Activated CD8-positive, alpha-beta T cell treated with anti-CD3 and anti-CD28 coated beads, Interleukin-2, amount 10 ng/mL, durations not matched to agents 7 days and 5 days (primary cell): ENCODE results near the gene C3orf52. TPM values are rescaled to one million over a fixed set of nuclear protein-coding genes. Genes with fewer than 3 reads are reported as not detected.
A peak's percentile ranks its signal among the peaks of the same experiment; 100 is the strongest.

ENCODE experiments used
- ATAC-seq: fragments of 150-1000 bp; cut with Tn5 transposase; one replicate; pipeline ENCODE4 v1.10.0; 2021; ENCODE audit warnings: moderate library complexity
- CTCF ChIA-PET: fragments of 350-600 bp; sonication (Branson Sonifier 250); formaldehyde crosslinking; loops from one replicate; lab custom pipeline; 2021; ENCODE audit warnings: antibody characterized with exemption; lab: Charles Lee
- POLR2A ChIA-PET: fragments of 350-600 bp; sonication (Branson Sonifier 250); formaldehyde crosslinking; loops from one replicate; lab custom pipeline; 2021; ENCODE audit warnings: antibody characterized with exemption; lab: Charles Lee
- DNase-seq: peaks from one replicate; pipeline ENCODE4 v3.0.0-alpha.2; 2020
- H3K27ac Mint-ChIP-seq: one replicate; pipeline ENCODE4 v1.8.0; 2021; ENCODE audit warnings: mild to moderate bottlenecking, mixed read lengths
- H3K27me3 Mint-ChIP-seq: one replicate; pipeline ENCODE4 v1.8.0; 2021; ENCODE audit warnings: low read depth, mixed read lengths
- H3K36me3 Mint-ChIP-seq: one replicate; pipeline ENCODE4 v1.8.0; 2021; ENCODE audit warnings: low read depth, mixed read lengths
- H3K4me1 Mint-ChIP-seq: one replicate; pipeline ENCODE4 v1.8.0; 2021; ENCODE audit warnings: low read depth, mixed read lengths
- H3K4me3 Mint-ChIP-seq: one replicate; pipeline ENCODE4 v1.8.0; 2021; ENCODE audit warnings: mild to moderate bottlenecking, mixed read lengths
- H3K9me3 Mint-ChIP-seq: one replicate; pipeline ENCODE4 v1.8.0; 2022; ENCODE audit warnings: mixed read lengths; ENCODE audit not compliant: insufficient read depth
- microRNA-seq: library from miRNA; unstranded; fragments of <30 nt; microRNA quantifications from one replicate; pipeline ENCODE4 v1.2.0, GENCODE V29; 2022
- total RNA-seq, 2 experiments: library from RNA; stranded (reverse); gene quantifications; one replicate each; pipeline ENCODE4 v1.2.3, GENCODE V29; 2021

The C3orf52 gene
- total RNA-seq, 2 experiments from 2014 or later, result 2.3 to 2.5 TPM

- Mint-ChIP-seq H3K27ac (no peak overlapping the region), H3K4me1 (peaks cover 13% of the 10 kb centered on the region), H3K36me3 (peaks cover 10% of the 10 kb centered on the region), H3K4me3 (no peak overlapping the region), H3K27me3 (no peaks in the 10 kb centered on the region), H3K9me3 (peaks cover 4% of the 10 kb centered on the region)
- ChIA-PET CTCF (no interaction called here), POLR2A (no interaction called here)
- DNase-seq (no peak), ATAC-seq (no peak)
Measured at GRCh38 chr3:112140584-112140983, 54.4 kb downstream of the C3orf52 start.

GRCh38 chr3:112141293-112141692 lies 55.1 kb downstream of the C3orf52 start:
- ATAC-seq, result no peak
- no peak for DNase-seq
- POLR2A ChIA-PET, result no interaction called here
- Mint-ChIP-seq H3K4me1 (peaks cover 10% of the 10 kb centered on the region), H3K4me3 (no peak overlapping the region), H3K9me3 (peaks cover 11% of the 10 kb centered on the region), H3K27me3 (no peaks in the 10 kb centered on the region), H3K36me3 (peaks cover 10% of the 10 kb centered on the region), H3K27ac (no peak overlapping the region)
- CTCF ChIA-PET, result interaction anchor here (1.0 kb wide), 1 partner anchor 30 kb away, joined by 3 read pairs; no protein-coding TSS in a partner anchor

- POLR2A ChIA-PET, result no interaction called here
- DNase-seq, result no peak
- CTCF ChIA-PET, result interaction anchor here (1.3 kb wide), 1 partner anchor 32 kb away, joined by 5 read pairs; no protein-coding TSS in a partner anchor
- peaks cover 15% of the 10 kb centered on the region for H3K36me3 Mint-ChIP-seq
- no peaks in the 10 kb centered on the region for H3K27me3 Mint-ChIP-seq
- H3K4me3 Mint-ChIP-seq, result peak overlapping the region; percentile 1
- peaks cover 29% of the 10 kb centered on the region for H3K9me3 Mint-ChIP-seq
- peaks cover 7% of the 10 kb centered on the region for H3K4me1 Mint-ChIP-seq
- ATAC-seq, result no peak
- H3K27ac Mint-ChIP-seq, result no peak overlapping the region
Measured at GRCh38 chr3:112143251-112143650, 57.1 kb downstream of the C3orf52 start.

GRCh38 chr3:112143689-112144088 lies 57.5 kb downstream of the C3orf52 start:
- ATAC-seq, result peak; percentile 47
- H3K27me3 Mint-ChIP-seq, result no peaks in the 10 kb centered on the region
- H3K36me3 Mint-ChIP-seq, result peaks cover 15% of the 10 kb centered on the region
- H3K4me3 Mint-ChIP-seq, result peak overlapping the region; percentile 1
- CTCF ChIA-PET, result interaction anchor here (1.3 kb wide), 1 partner anchor 32 kb away, joined by 5 read pairs; no protein-coding TSS in a partner anchor
- no peak for DNase-seq
- no peak overlapping the region for H3K27ac Mint-ChIP-seq
- peaks cover 7% of the 10 kb centered on the region for H3K4me1 Mint-ChIP-seq
- H3K9me3 Mint-ChIP-seq, result peaks cover 31% of the 10 kb centered on the region
- POLR2A ChIA-PET, result no interaction called here

GRCh38 chr3:112149136-112149535 lies 62.9 kb downstream of the C3orf52 start:
- CTCF ChIA-PET, result no interaction called here
- POLR2A ChIA-PET, result no interaction called here
- no peak for DNase-seq
- Mint-ChIP-seq H3K4me1 (no peaks in the 10 kb centered on the region), H3K9me3 (peaks cover 43% of the 10 kb centered on the region), H3K27ac (no peak overlapping the region), H3K27me3 (no peaks in the 10 kb centered on the region), H3K4me3 (no peak overlapping the region), H3K36me3 (peaks cover 11% of the 10 kb centered on the region)
- ATAC-seq, result no peak

GRCh38 chr3:112167758-112168157 lies 81.6 kb downstream of the C3orf52 start:
- ChIA-PET POLR2A (no interaction called here), CTCF (interaction anchor here (2.2 kb wide), 1 partner anchor 56 kb away, joined by 8 read pairs; no protein-coding TSS in a partner anchor)
- no peak for DNase-seq
- Mint-ChIP-seq H3K27me3 (peaks cover 7% of the 10 kb centered on the region), H3K36me3 (peaks cover 5% of the 10 kb centered on the region), H3K4me1 (no peaks in the 10 kb centered on the region), H3K9me3 (no peaks in the 10 kb centered on the region), H3K27ac (no peak overlapping the region), H3K4me3 (no peak overlapping the region)
- no peak for ATAC-seq

Small RNAs within 50 kb of the gene (microRNA-seq; reads per million reads assigned to microRNA genes)
- gene MIR567, result not detected

Other genes with a start within 250 kb of the C3orf52 start
- 1 to 10 TPM; 2.5 to 4.1 TPM for gene PHLDB2, start 227.1 kb upstream of the C3orf52 start, total RNA-seq
- gene ABHD10, start 107.4 kb upstream of the C3orf52 start, total RNA-seq, result 10 to 100 TPM; 36.3 to 43.7 TPM
- not detected for gene TAGLN3, start 87.5 kb upstream of the C3orf52 start, total RNA-seq
- not detected for gene TMPRSS7, start 51.7 kb upstream of the C3orf52 start, total RNA-seq
- gene GCSAM, start 46.9 kb downstream of the C3orf52 start, total RNA-seq, result 1 to 10 TPM; 5.6 to 6.9 TPM
- gene SLC9C1, start 207.8 kb downstream of the C3orf52 start, total RNA-seq, result not detected
- gene CD200, start 246.8 kb downstream of the C3orf52 start, total RNA-seq, result 1 to 10 TPM in 1 of 2 experiments, under 1 TPM in 1; 0.86 to 1.4 TPM